Naive thymus-derived CD8-positive, alpha-beta T cell (primary cell): ENCODE data around the gene DRC3. TPM values are rescaled to one million over a fixed set of nuclear protein-coding genes. Genes with fewer than 3 reads are reported as not detected.

Experiments
- ATAC-seq, 2 donors: fragments of 150-1000 bp; cut with Tn5 transposase in 1 of 2; sonication (Bioruptor Pico), chemical (Tn5 transposase) in 1 of 2; 1 replicate in 1 of 2; 2 replicates in 1 of 2; pipeline ENCODE4 v1.10.0; 2021; ENCODE audit warnings: mild to moderate bottlenecking in 2 of 2, moderate library complexity in 2 of 2
- POLR2A ChIA-PET: fragments of 350-600 bp; sonication (Branson Sonifier 250); formaldehyde crosslinking; loops from one replicate; lab custom pipeline; 2021; ENCODE audit warnings: antibody characterized with exemption; lab: Charles Lee
- DNase-seq, 10 donors: peaks; one replicate each; pipeline versions ENCODE4 v3.0.0 to v3.0.0-alpha.2; 2020 to 2022
- H3K27ac Mint-ChIP-seq, 10 donors: one replicate each; pipeline ENCODE4 v1.8.0; 2020 to 2022; ENCODE audit warnings: mild to moderate bottlenecking in 10 of 10, mixed read lengths in 10 of 10, moderate library complexity in 4 of 10, inconsistent platforms in 1 of 10
- H3K27me3 Mint-ChIP-seq, 5 donors: one replicate each; pipeline ENCODE4 v1.8.0; 2021 to 2022; ENCODE audit warnings: mixed read lengths in 5 of 5
- H3K36me3 Mint-ChIP-seq, 3 donors: one replicate each; pipeline ENCODE4 v1.8.0; 2020 to 2022; ENCODE audit warnings: mixed read lengths in 3 of 3, mild to moderate bottlenecking in 2 of 3, inconsistent platforms in 1 of 3
- H3K4me1 Mint-ChIP-seq, 4 donors: one replicate each; pipeline ENCODE4 v1.8.0; 2021 to 2022; ENCODE audit warnings: mixed read lengths in 4 of 4
- H3K4me3 Mint-ChIP-seq, 10 donors: one replicate each; pipeline ENCODE4 v1.8.0; 2020 to 2022; ENCODE audit warnings: mild to moderate bottlenecking in 10 of 10, mixed read lengths in 10 of 10, moderate library complexity in 6 of 10, inconsistent platforms in 1 of 10
- H3K9me3 Mint-ChIP-seq, 9 donors: one replicate each; pipeline ENCODE4 v1.8.0; 2020 to 2022; ENCODE audit warnings: mixed read lengths in 9 of 9, mild to moderate bottlenecking in 3 of 9, inconsistent platforms in 1 of 9, moderate library complexity in 1 of 9
- polyA plus RNA-seq, 3 donors: library from polyadenylated mRNA; unstranded; fragments of 300-500 nt; fragmentation: Illumina TruSeq; gene quantifications; one replicate each; pipeline ENCODE4 v1.2.3, GENCODE V29; 2021
- total RNA-seq, 8 experiments: library from RNA in 2 of 8; stranded (reverse) in 2 of 8; gene quantifications; one replicate each; pipeline ENCODE4 v1.2.3 and lab custom pipeline; 2021 to 2026

Gene DRC3
- total and polyA plus RNA-seq, 5 experiments from 2014 or later, result 0.31 to 1.7 (median 0.99) TPM; not detected in 1

DNA sequence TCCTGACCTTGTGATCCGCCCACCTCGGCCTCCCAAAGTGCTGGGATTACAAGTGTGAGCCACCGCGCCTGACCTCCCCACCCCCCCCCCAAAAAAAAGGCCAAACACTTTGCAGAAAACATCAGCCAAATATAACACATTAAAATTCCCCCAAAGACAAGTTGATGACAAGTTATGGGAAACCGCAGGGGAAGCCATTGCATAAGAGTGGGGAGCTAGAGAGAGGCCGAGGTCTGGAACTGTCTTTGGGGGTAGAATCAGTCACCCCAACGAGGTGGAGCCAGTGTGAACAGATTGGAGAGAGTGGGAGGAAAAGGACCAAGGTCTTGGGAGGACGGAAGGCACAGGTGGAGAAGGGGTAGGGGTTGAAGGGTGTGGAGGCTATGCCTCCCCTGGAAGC, 2.8 kb downstream of the DRC3 start:
- POLR2A ChIA-PET, result interaction anchor here (7.1 kb wide), 1 partner anchor 18 kb away, joined by 130 read pairs; no protein-coding TSS in a partner anchor
- no peaks in the 10 kb centered on the region for H3K27me3 Mint-ChIP-seq
- H3K27ac Mint-ChIP-seq, result peak overlapping the region in 1 of 10 donors; percentile 51
- DNase-seq (no peak), ATAC-seq (no peak)
- H3K36me3 Mint-ChIP-seq, result no peaks in the 10 kb centered on the region
- peaks cover 6 to 31% (median 22%) of the 10 kb centered on the region in 4 donors for H3K4me1 Mint-ChIP-seq
- no peak overlapping the region for H3K4me3 Mint-ChIP-seq
- H3K9me3 Mint-ChIP-seq, result no peaks in the 10 kb centered on the region

DNA sequence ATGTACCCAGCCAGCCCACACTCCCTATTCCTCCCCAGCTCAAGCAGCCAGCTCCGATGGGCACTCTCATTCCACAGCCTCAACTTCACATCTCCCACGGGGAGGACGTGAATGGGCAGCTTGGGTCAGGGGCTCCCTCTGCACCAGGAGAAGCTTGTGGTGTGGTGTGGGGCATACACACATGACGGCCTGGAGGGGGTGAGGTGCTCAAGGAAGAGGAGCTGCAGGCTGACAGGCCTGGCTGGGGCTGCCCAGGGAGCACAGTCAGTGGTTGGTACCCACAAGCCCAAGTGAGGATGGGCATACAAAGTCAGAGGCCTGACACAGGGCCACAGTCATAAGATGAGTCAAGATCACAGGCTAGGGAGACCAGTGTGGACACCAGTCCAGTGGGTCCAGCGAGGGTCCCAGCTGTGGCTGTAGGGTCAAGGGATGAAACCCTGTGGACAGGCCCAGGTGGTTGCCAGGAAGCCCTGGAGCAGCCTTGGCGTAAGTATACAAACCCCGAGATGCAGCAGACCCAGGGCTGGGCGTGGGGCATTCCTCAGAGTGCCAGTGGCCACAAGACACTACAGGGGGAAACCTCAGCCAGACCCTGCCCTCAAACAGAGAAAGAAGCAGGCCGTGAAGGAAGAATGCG, 4.4 kb downstream of the DRC3 start:
- H3K36me3 Mint-ChIP-seq, result no peaks in the 10 kb centered on the region
- POLR2A ChIA-PET, result interaction anchor here (0.6 kb wide), 1 partner anchor 206 kb away, joined by 3 read pairs; no protein-coding TSS in a partner anchor

DNA sequence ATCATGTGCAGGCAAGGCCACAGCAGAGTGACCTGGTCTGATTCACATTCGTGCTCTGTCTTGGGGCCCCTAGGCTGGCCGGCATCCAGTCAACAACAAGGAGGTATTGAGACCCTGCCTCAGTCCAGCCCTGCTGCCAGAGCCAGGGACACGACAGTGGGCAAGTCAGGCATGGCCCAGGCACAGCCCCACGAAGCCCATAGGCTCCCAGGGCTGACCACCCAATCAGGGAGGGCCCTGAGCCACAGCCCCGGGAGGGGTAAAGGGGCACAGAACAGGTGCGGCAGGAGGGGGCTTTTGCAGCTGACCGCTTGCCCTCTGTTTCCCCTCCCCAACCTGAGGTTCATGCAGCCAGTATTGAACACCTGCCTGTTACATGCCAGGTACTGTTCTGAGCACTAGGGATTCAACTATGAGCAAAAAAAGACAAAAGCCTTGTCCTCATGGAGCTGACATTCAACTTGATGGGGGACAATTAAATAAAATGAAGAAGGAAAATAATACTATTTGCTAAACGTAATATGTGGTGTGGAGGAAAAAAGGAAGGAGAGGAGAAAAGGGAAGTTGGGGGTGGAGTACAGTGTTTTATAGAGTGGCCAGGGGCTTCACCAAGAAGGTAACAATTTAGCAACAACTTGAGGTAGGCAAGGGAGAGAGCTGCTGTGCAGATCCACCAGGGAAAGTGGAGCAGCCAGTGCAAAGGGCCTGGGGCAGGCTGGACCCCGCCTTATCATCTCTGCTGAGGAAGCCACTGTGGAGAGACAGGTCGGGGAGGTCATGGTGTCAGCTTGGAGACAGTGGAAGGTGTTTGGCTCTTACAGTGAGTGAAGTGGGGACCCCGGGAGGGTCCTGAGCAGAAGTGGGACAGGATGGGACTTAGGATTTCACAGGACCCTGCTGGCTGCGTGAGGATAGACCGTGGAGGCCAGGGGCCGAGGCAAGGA, 6.1 kb downstream of the DRC3 start:
- Mint-ChIP-seq H3K36me3 (no peaks in the 10 kb centered on the region), H3K9me3 (no peaks in the 10 kb centered on the region), H3K4me1 (peaks cover 0 to 7% (median under 1%) of the 10 kb centered on the region in 4 donors), H3K4me3 (no peak overlapping the region), H3K27ac (peak overlapping the region in 1 of 10 donors; percentile 65), H3K27me3 (no peaks in the 10 kb centered on the region)
- DNase-seq (no peak), ATAC-seq (no peak)
- POLR2A ChIA-PET, result interaction anchor here (0.6 kb wide), 1 partner anchor 296 kb away, joined by 3 read pairs; no protein-coding TSS in a partner anchor

More for the DNA sequence above, 4.4 kb downstream of the DRC3 start:
- DNase-seq, result no peak
- Mint-ChIP-seq H3K4me1 (peaks cover 2 to 19% (median 11%) of the 10 kb centered on the region in 4 donors), H3K27me3 (no peaks in the 10 kb centered on the region), H3K27ac (peak overlapping the region in 1 of 10 donors; percentile 84), H3K4me3 (no peak overlapping the region), H3K9me3 (no peaks in the 10 kb centered on the region)
- no peak for ATAC-seq

DNA sequence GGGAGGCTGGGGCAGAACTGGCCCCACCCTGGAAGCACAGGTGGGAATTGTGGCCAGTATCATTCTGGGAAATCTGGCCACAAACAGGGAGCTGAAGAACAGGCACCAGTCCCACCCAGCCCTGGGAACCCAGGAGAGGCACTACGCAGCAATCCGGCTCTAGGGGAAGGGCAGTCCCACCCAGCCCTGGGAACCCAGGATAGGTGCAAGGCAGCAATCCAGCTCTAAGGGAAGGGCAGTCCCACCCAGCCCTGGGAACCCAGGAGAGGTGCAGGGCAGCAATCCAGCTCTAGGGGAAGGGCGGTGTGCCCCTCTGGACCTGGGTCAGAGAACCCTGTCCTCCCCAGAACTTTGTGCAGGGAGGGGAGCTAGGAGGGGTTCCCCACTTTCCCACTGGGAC, 7.1 kb downstream of the DRC3 start:
- POLR2A ChIA-PET, result no interaction called here
- no peak for ATAC-seq
- no peaks in the 10 kb centered on the region for H3K27me3 Mint-ChIP-seq
- H3K9me3 Mint-ChIP-seq, result no peaks in the 10 kb centered on the region
- no peak for DNase-seq
- peaks cover 0 to 6% (median 0%) of the 10 kb centered on the region in 4 donors for H3K4me1 Mint-ChIP-seq
- H3K27ac Mint-ChIP-seq, result no peak overlapping the region
- H3K4me3 Mint-ChIP-seq, result no peak overlapping the region
- H3K36me3 Mint-ChIP-seq, result no peaks in the 10 kb centered on the region

DNA sequence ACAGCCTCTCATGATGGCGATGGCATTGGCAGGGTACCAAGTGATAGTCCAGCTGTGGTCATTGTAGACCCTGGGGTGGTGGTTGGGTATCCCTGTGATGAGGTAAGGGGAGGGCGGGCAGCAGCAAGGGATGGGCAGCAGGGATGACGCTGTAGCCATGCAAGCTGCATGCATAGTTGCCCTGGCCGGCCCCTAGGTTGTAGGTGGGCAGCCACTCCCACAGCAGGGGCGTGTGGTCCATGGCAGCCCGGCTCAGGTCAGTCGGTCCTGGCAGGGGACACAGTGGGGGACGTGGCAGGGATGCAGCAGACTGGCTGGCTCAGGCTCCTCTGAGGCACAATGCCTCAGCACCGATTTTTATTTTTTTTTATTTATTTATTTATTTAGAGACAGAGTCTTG, 8.7 kb downstream of the DRC3 start:
- ATAC-seq, result no peak
- POLR2A ChIA-PET, result interaction anchor here (0.7 kb wide), 1 partner anchor 484 kb away, joined by 4 read pairs; no protein-coding TSS in a partner anchor

DNA sequence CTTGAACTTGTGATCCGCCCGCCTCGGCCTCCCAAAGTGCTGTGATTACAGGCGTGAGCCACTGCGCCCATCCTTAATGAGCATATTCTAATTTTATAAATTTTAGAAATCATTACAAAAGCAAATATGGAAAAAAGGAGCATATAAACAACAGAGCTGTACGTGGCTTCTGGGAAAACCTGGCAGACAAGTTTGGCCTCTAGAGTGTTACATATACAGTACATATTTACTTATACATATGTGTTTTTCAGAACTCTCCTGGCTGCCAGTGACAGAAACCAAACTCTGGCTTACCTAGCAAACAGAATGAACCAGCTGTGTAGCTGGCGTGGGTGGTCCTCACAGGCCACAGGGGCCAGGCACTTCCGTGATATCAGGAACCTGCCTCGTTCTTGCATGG, 10.1 kb downstream of the DRC3 start:
- ATAC-seq (no peak), DNase-seq (no peak)
- no peak overlapping the region for H3K4me3 Mint-ChIP-seq
- H3K9me3 Mint-ChIP-seq, result no peaks in the 10 kb centered on the region
- no peaks in the 10 kb centered on the region for H3K27me3 Mint-ChIP-seq
- POLR2A ChIA-PET, result no interaction called here
- no peak overlapping the region for H3K27ac Mint-ChIP-seq
- H3K36me3 Mint-ChIP-seq, result no peaks in the 10 kb centered on the region
- H3K4me1 Mint-ChIP-seq, result peaks cover 0 to 4% (median 0%) of the 10 kb centered on the region in 4 donors

More for the DNA sequence above, 8.7 kb downstream of the DRC3 start:
- Mint-ChIP-seq H3K36me3 (no peaks in the 10 kb centered on the region), H3K27ac (no peak overlapping the region), H3K9me3 (no peaks in the 10 kb centered on the region), H3K4me3 (no peak overlapping the region), H3K4me1 (peaks cover 0 to 4% (median 0%) of the 10 kb centered on the region in 4 donors), H3K27me3 (no peaks in the 10 kb centered on the region)
- DNase-seq, result no peak

DNA sequence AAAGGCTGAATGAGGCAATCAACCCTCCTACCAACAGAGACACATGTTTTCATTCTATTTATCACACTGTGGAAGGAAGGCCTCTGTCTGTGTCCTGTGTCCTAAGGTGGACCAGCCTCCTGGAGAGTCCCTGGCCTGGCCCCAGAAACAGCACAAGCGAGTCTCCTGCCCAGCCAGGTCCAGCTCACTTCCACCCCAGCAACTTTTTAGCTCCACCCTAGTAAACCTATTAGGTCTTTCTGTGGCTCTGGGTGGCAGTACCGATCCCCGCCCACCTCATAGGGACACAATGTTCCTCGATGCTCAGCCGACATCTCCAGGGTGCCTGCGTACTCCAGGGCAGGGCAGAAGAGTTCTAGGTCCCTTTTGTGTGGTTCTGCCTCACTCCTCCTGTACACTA, 10.7 kb downstream of the DRC3 start:
- DNase-seq (no peak), ATAC-seq (no peak)
- H3K27me3 Mint-ChIP-seq, result no peaks in the 10 kb centered on the region
- no peaks in the 10 kb centered on the region for H3K9me3 Mint-ChIP-seq
- no peaks in the 10 kb centered on the region for H3K36me3 Mint-ChIP-seq
- POLR2A ChIA-PET, result no interaction called here
- no peak overlapping the region for H3K4me3 Mint-ChIP-seq
- H3K27ac Mint-ChIP-seq, result no peak overlapping the region
- peaks cover 0 to 4% (median 0%) of the 10 kb centered on the region in 4 donors for H3K4me1 Mint-ChIP-seq

DNA sequence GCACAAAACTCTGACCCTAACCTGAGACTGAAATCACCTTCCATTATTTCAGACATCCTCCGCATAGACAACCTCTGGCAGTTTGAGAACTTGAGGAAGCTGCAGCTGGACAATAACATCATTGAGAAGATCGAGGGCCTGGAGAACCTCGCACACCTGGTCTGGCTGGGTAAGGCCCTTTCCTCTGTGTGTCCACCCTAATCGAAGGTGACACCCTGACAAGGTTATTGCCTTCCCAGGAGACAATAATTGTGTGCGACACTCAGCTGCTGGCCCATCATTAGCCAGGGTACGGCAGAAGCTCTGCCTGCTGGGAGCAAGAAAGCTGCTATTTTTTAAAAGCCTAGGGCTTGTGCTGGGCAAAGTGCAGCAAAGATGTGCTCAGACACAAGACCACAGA, 11.1 kb downstream of the DRC3 start:
- ATAC-seq, result no peak

DNA sequence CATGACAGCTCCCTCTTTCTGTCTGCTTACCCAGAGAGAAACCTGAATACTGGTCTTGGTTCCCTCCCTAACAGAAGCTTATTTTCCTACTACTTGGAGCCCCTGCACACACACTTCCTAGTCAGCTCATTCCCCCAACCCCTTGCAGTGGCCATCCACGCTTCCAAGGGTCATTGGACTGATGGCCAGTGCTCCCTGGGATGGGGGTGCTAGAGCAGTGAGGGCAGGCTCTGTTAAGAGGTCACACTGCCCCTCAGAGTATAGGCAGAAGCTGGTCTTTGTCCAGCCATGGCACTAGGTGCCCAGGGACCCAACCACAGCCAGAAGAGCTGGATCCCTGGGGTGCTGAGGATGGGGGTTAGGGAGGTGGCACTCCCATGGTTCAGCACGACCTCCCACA, 12.5 kb downstream of the DRC3 start:
- no peak overlapping the region for H3K27ac Mint-ChIP-seq
- DNase-seq (no peak), ATAC-seq (no peak)
- H3K36me3 Mint-ChIP-seq, result no peaks in the 10 kb centered on the region
- H3K9me3 Mint-ChIP-seq, result no peaks in the 10 kb centered on the region
- no peak overlapping the region for H3K4me3 Mint-ChIP-seq
- POLR2A ChIA-PET, result no interaction called here
- H3K27me3 Mint-ChIP-seq, result no peaks in the 10 kb centered on the region
- no peaks in the 10 kb centered on the region for H3K4me1 Mint-ChIP-seq

More for the DNA sequence above, 11.1 kb downstream of the DRC3 start:
- POLR2A ChIA-PET, result no interaction called here
- Mint-ChIP-seq H3K27me3 (no peaks in the 10 kb centered on the region), H3K27ac (peak overlapping the region in 1 of 10 donors; percentile 2), H3K36me3 (no peaks in the 10 kb centered on the region), H3K9me3 (no peaks in the 10 kb centered on the region), H3K4me1 (peaks cover 0 to 4% (median 0%) of the 10 kb centered on the region in 4 donors), H3K4me3 (no peak overlapping the region)
- DNase-seq, result no peak

DNA sequence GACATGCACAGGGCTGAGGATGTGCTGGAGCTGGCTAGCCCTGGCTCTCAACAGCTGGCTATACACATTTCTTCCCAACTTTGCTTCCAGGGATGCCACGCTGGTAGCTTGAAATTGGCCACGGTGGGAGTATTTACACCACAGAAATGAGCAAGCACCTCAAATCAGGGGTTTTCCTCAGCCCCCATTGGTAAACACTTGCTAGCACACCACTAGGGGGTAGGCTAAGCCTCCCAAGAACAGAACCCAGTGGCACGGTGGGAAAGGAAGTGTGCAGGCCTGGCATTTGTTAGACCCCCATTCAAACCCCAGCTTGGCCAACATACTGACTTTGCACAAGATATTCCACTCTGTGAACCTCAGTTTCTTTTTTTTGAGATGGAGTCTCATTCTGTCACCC, 12.9 kb downstream of the DRC3 start:
- Mint-ChIP-seq H3K36me3 (no peaks in the 10 kb centered on the region), H3K27ac (no peak overlapping the region), H3K4me3 (no peak overlapping the region), H3K27me3 (no peaks in the 10 kb centered on the region), H3K9me3 (no peaks in the 10 kb centered on the region), H3K4me1 (no peaks in the 10 kb centered on the region)
- POLR2A ChIA-PET, result no interaction called here
- DNase-seq, result peak in 1 of 10 donors; percentile 20
- ATAC-seq, result peak in 1 of 2 donors; percentile 44

DNA sequence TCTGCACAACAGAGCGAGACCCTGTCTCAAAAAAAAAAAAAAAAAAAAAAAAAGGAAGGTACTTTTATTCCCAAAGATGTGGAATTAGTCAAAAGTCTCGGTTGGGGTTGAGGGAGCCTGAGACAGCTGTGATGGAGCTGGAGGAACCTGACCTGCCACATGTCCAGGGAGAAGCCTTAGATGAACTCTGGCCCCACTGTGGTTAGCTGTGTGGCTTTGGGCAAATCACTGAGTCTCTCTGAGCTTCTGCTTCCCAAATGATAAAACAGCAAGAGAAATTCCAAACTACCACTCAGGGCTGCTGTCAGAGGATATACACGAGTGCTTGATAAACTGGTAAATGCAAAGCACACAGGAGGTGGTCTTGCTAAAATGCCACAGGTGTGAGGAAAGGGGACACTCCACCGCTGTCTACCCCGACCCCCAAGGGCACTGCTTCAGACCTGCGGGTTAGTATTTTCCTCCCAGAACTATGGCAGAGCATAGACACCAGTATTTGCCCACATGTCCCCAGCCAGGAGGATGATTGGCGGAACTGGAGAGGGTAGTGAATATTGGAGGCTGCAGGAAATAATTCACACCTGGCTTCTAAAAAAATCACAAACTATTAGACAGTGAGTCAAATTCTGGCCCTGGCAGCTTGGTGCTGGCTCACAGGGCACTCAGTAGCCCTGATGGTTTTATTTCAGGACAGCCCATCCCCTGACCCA, 14.7 kb downstream of the DRC3 start:
- H3K27me3 Mint-ChIP-seq, result no peaks in the 10 kb centered on the region
- no peak overlapping the region for H3K4me3 Mint-ChIP-seq
- H3K9me3 Mint-ChIP-seq, result no peaks in the 10 kb centered on the region
- no peak for ATAC-seq
- H3K27ac Mint-ChIP-seq, result peak overlapping the region in 1 of 10 donors; percentile 43
- H3K36me3 Mint-ChIP-seq, result no peaks in the 10 kb centered on the region
- POLR2A ChIA-PET, result interaction anchor here (0.7 to 1.2 kb wide), 2 partner anchors 15 to 578 kb away, joined by 6 to 9 read pairs; partner anchors contain the start of genes DRC3 and TOM1L2
- H3K4me1 Mint-ChIP-seq, result no peaks in the 10 kb centered on the region
- peak in 1 of 10 donors; percentile 30 for DNase-seq

DNA sequence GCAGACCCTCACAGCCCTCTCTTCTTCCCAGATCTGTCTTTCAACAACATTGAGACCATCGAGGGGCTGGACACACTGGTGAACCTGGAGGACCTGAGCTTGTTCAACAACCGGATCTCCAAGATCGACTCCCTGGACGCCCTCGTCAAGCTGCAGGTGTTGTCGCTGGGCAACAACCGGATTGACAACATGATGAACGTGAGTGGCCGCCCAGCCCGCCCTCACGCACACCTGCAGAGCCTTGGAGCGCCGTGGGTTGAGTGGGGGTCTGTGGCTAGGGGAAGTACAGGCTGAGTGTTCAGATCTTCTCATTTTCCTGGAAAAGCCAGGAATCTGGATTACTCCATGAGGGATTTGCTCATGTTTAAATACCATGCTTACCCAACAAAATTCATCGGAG, 15.2 kb downstream of the DRC3 start:
- Mint-ChIP-seq H3K27ac (no peak overlapping the region), H3K27me3 (no peaks in the 10 kb centered on the region), H3K36me3 (no peaks in the 10 kb centered on the region), H3K9me3 (no peaks in the 10 kb centered on the region), H3K4me1 (no peaks in the 10 kb centered on the region), H3K4me3 (no peak overlapping the region)
- ATAC-seq (no peak), DNase-seq (peak in 1 of 10 donors; percentile 41)
- POLR2A ChIA-PET, result no interaction called here
